Thymus (tissue), 11 donors: Measurements from ENCODE around the gene KRT80. TPM values are rescaled to one million over a fixed set of nuclear protein-coding genes. Genes with fewer than 3 reads are reported as not detected.

ENCODE experiments used
- DNase-seq, 9 donors: peaks; one replicate each; pipeline ENCODE4 v3.0.0-alpha.2; 2013; ENCODE audit warnings: low spot score in 9 of 9, low read depth in 6 of 9, missing footprints in 1 of 9
- H3K27ac ChIP-seq, 2 donors: one replicate each; pipeline ENCODE4 v1.5.1; 2013; ENCODE audit warnings: control low read depth in 1 of 2, low read depth in 1 of 2, low read length in 1 of 2, mild to moderate bottlenecking in 1 of 2, moderate library complexity in 1 of 2
- H3K27me3 ChIP-seq, 2 donors: one replicate each; pipeline ENCODE4 v1.5.1; 2013; ENCODE audit warnings: low read length in 1 of 2; ENCODE audit not compliant: control insufficient read depth in 2 of 2, insufficient read depth in 1 of 2
- H3K36me3 ChIP-seq, 2 donors: one replicate each; pipeline ENCODE4 v1.5.1; 2013; ENCODE audit warnings: low read length in 1 of 2, mild to moderate bottlenecking in 1 of 2, moderate library complexity in 1 of 2; ENCODE audit not compliant: control insufficient read depth in 2 of 2, insufficient read depth in 2 of 2
- H3K4me1 ChIP-seq, 2 donors: one replicate each; pipeline ENCODE4 v1.5.1; 2013; ENCODE audit warnings: low read length in 2 of 2; ENCODE audit not compliant: control insufficient read depth in 2 of 2, insufficient read depth in 2 of 2
- H3K4me3 ChIP-seq, 2 donors: one replicate each; pipeline ENCODE4 v1.5.1; 2013; ENCODE audit warnings: low read length in 2 of 2, control low read depth in 1 of 2, mild to moderate bottlenecking in 1 of 2
- H3K9me3 ChIP-seq, 2 donors: one replicate each; pipeline ENCODE4 v1.5.1; 2013; ENCODE audit warnings: low read length in 1 of 2, mild to moderate bottlenecking in 1 of 2; ENCODE audit not compliant: control insufficient read depth in 2 of 2, insufficient read depth in 1 of 2
- WGBS: extraction: QIAGEN DNeasy Blood & Tissue Kit; methylation state at CpG from one replicate; pipeline ENCODE4 v1.1.7; 2013; 5-methylcytosine and 5-hydroxymethylcytosine counted together
- polyA plus RNA-seq: library from polyadenylated mRNA; stranded (reverse); fragments of 200-250 nt; gene quantifications from one replicate; pipeline ENCODE4 v1.2.3, GENCODE V29; 2013
- total RNA-seq: library from RNA; stranded (reverse); fragments of 120-200 nt; gene quantifications from one replicate; pipeline ENCODE4 v1.2.4, GENCODE V29; 2013
- donor health status: healthy.

The KRT80 gene
- total and polyA plus RNA-seq, 2 donors, result 0.14 to 4.8 TPM

- DNase-seq, result no peak
- Histone ChIP-seq H3K27me3 (peaks cover 0 to 5% of the 10 kb centered on the region in 2 donors), H3K9me3 (no peaks in the 10 kb centered on the region), H3K4me3 (no peak overlapping the region), H3K4me1 (peaks cover 0 to 3% of the 10 kb centered on the region in 2 donors), H3K27ac (no peak overlapping the region), H3K36me3 (no peaks in the 10 kb centered on the region)
- 92% methylated on average over 3 of the region's 3 CpGs for WGBS
Measured at GRCh38 chr12:52167526-52167925, 24.3 kb downstream of the KRT80 start.

- H3K4me3 ChIP-seq, result no peak overlapping the region
- no peak for DNase-seq
- 92% methylated on average over 1 of the region's 1 CpG for WGBS
- peaks cover 0 to 3% of the 10 kb centered on the region in 2 donors for H3K4me1 ChIP-seq
- H3K27ac ChIP-seq, result no peak overlapping the region
- peaks cover 0 to 5% of the 10 kb centered on the region in 2 donors for H3K27me3 ChIP-seq
- H3K36me3 ChIP-seq, result no peaks in the 10 kb centered on the region
- H3K9me3 ChIP-seq, result no peaks in the 10 kb centered on the region
Measured at GRCh38 chr12:52166672-52167071, 25.1 kb downstream of the KRT80 start.

- WGBS, result 90% methylated on average over 13 of the region's 13 CpGs
- H3K27ac ChIP-seq, result no peak overlapping the region
Measured at GRCh38 chr12:52165096-52165855, 26.5 kb downstream of the KRT80 start.

GRCh38 chr12:52164624-52165023 is 27.2 kb downstream of the KRT80 start:
- H3K36me3 ChIP-seq, result no peaks in the 10 kb centered on the region
- H3K27ac ChIP-seq, result no peak overlapping the region
- H3K4me1 ChIP-seq, result peaks cover 0 to 3% of the 10 kb centered on the region in 2 donors
- H3K4me3 ChIP-seq, result no peak overlapping the region
- H3K9me3 ChIP-seq, result no peaks in the 10 kb centered on the region
- H3K27me3 ChIP-seq, result peaks cover 0 to 5% of the 10 kb centered on the region in 2 donors
- 94% methylated on average over 13 of the region's 13 CpGs for WGBS
- DNase-seq, result no peak

More at GRCh38 chr12:52165096-52165855, 26.5 kb downstream of the KRT80 start:
- Histone ChIP-seq H3K9me3 (no peaks in the 10 kb centered on the region), H3K4me3 (no peak overlapping the region), H3K27me3 (peaks cover 0 to 5% of the 10 kb centered on the region in 2 donors), H3K36me3 (no peaks in the 10 kb centered on the region), H3K4me1 (peaks cover 0 to 3% of the 10 kb centered on the region in 2 donors)
- no peak for DNase-seq

GRCh38 chr12:52162981-52163380 is 28.8 kb downstream of the KRT80 start:
- peaks cover 0 to 3% of the 10 kb centered on the region in 2 donors for H3K4me1 ChIP-seq
- H3K36me3 ChIP-seq, result no peaks in the 10 kb centered on the region
- H3K27me3 ChIP-seq, result peaks cover 0 to 5% of the 10 kb centered on the region in 2 donors
- H3K4me3 ChIP-seq, result no peak overlapping the region
- no peak for DNase-seq
- no peaks in the 10 kb centered on the region for H3K9me3 ChIP-seq
- 98% methylated on average over 3 of the region's 3 CpGs for WGBS
- H3K27ac ChIP-seq, result no peak overlapping the region

- no peak for DNase-seq
- Histone ChIP-seq H3K27ac (no peak overlapping the region), H3K4me3 (no peak overlapping the region), H3K9me3 (no peaks in the 10 kb centered on the region), H3K36me3 (no peaks in the 10 kb centered on the region), H3K27me3 (peaks cover 0 to 4% of the 10 kb centered on the region in 2 donors), H3K4me1 (peaks cover 0 to 8% of the 10 kb centered on the region in 2 donors)
- WGBS, result 97% methylated on average over 4 of the region's 4 CpGs
Measured at GRCh38 chr12:52160200-52160599, 31.6 kb downstream of the KRT80 start.

- DNase-seq, result no peak
- no peaks in the 10 kb centered on the region for H3K36me3 ChIP-seq
- 96% methylated on average over 5 of the region's 5 CpGs for WGBS
- peaks cover 0 to 8% of the 10 kb centered on the region in 2 donors for H3K4me1 ChIP-seq
- no peak overlapping the region for H3K27ac ChIP-seq
- H3K9me3 ChIP-seq, result no peaks in the 10 kb centered on the region
- H3K27me3 ChIP-seq, result peaks cover under 1 to 17% of the 10 kb centered on the region in 2 donors
- H3K4me3 ChIP-seq, result no peak overlapping the region
Measured at GRCh38 chr12:52157566-52158150, 34.2 kb downstream of the KRT80 start.

- Histone ChIP-seq H3K4me3 (no peak overlapping the region), H3K4me1 (peaks cover 3 to 8% of the 10 kb centered on the region in 2 donors), H3K36me3 (no peaks in the 10 kb centered on the region), H3K27me3 (peaks cover 6 to 24% of the 10 kb centered on the region in 2 donors), H3K9me3 (no peaks in the 10 kb centered on the region), H3K27ac (peak overlapping the region in 1 of 2 donors; percentile 50)
- WGBS, result 56% methylated on average over 15 of the region's 15 CpGs
- DNase-seq, result peak in 6 of 9 donors; percentile 23 to 63 (median 44)
Measured at GRCh38 chr12:52156757-52157565, 34.9 kb downstream of the KRT80 start.

GRCh38 chr12:52156311-52156710 is 35.5 kb downstream of the KRT80 start:
- 85% methylated on average over 4 of the region's 4 CpGs for WGBS
- H3K9me3 ChIP-seq, result no peaks in the 10 kb centered on the region
- no peak overlapping the region for H3K27ac ChIP-seq
- H3K36me3 ChIP-seq, result no peaks in the 10 kb centered on the region
- peaks cover 6 to 31% of the 10 kb centered on the region in 2 donors for H3K27me3 ChIP-seq
- no peak overlapping the region for H3K4me3 ChIP-seq
- peaks cover 3 to 15% of the 10 kb centered on the region in 2 donors for H3K4me1 ChIP-seq
- DNase-seq, result no peak
